Liver (tissue), 9 donors: ENCODE measurements around the gene PLA2G7. TPM values are rescaled to one million over a fixed set of nuclear protein-coding genes. Genes with fewer than 3 reads are reported as not detected.

Experiments used
- DNase-seq: peaks from one replicate; pipeline ENCODE4 v3.0.0-alpha.2; 2017; ENCODE audit warnings: low spot score
- H3K27ac ChIP-seq, 2 donors: one replicate each; pipeline ENCODE4 v1.7.0; 2013; ENCODE audit warnings: inconsistent platforms in 2 of 2, low read length in 2 of 2, control low read depth in 1 of 2, low read depth in 1 of 2, mild to moderate bottlenecking in 1 of 2
- H3K27me3 ChIP-seq, 4 donors: one replicate each; pipeline versions ENCODE4 v1.6.1 to v1.7.0; 2013; ENCODE audit warnings: low read length in 3 of 4, inconsistent platforms in 1 of 4, mild to moderate bottlenecking in 1 of 4, moderate library complexity in 1 of 4; ENCODE audit not compliant: control insufficient read depth in 4 of 4, insufficient read depth in 4 of 4
- H3K36me3 ChIP-seq, 4 donors: one replicate each; pipeline versions ENCODE4 v1.6.1 to v1.7.0; 2013; ENCODE audit warnings: low read length in 3 of 4, mild to moderate bottlenecking in 3 of 4, low read depth in 1 of 4, moderate library complexity in 1 of 4; ENCODE audit not compliant: control insufficient read depth in 4 of 4, insufficient read depth in 3 of 4
- H3K4me1 ChIP-seq, 4 donors: one replicate each; pipeline versions ENCODE4 v1.6.1 to v1.7.0; 2013; ENCODE audit warnings: low read length in 3 of 4, mild to moderate bottlenecking in 3 of 4, moderate library complexity in 1 of 4; ENCODE audit not compliant: control insufficient read depth in 4 of 4, insufficient read depth in 4 of 4
- H3K4me3 ChIP-seq, 3 donors: one replicate each; pipeline versions ENCODE4 v1.6.1 to v1.7.0; 2013; ENCODE audit warnings: low read length in 3 of 3, control low read depth in 1 of 3, low read depth in 1 of 3, mild to moderate bottlenecking in 1 of 3
- H3K9ac ChIP-seq, 2 donors: one replicate each; pipeline ENCODE4 v1.7.0; 2013; ENCODE audit warnings: low read length in 2 of 2, mild to moderate bottlenecking in 2 of 2, moderate library complexity in 2 of 2, control low read depth in 1 of 2, low read depth in 1 of 2
- H3K9me3 ChIP-seq, 4 donors: one replicate each; pipeline versions ENCODE4 v1.6.1 to v1.7.0; 2013; ENCODE audit warnings: low read length in 3 of 4; ENCODE audit not compliant: control insufficient read depth in 4 of 4
- EGR1 ChIP-seq, 2 donors: IDR thresholded peaks; 2 replicates each; pipeline ENCODE4 v1.6.1; 2016 to 2018; ENCODE audit warnings: antibody characterized with exemption in 2 of 2, low read depth in 2 of 2
- FOXA1 ChIP-seq: IDR thresholded peaks from 2 replicates; pipeline ENCODE4 v1.6.1; 2016; ENCODE audit warnings: antibody characterized with exemption
- FOXA2 ChIP-seq: IDR thresholded peaks from 2 replicates; pipeline ENCODE4 v1.6.1; 2016; ENCODE audit warnings: antibody characterized with exemption
- GABPA ChIP-seq, 2 donors: IDR thresholded peaks in 1 of 2; conservative IDR thresholded peaks in 1 of 2; 2 replicates each; pipeline ENCODE4 v1.6.1; 2016; ENCODE audit warnings: antibody characterized with exemption in 2 of 2, mild to moderate bottlenecking in 1 of 2, moderate library complexity in 1 of 2
- HNF4A ChIP-seq, 2 donors: conservative IDR thresholded peaks; 2 replicates each; pipeline ENCODE4 v1.6.1; 2016; ENCODE audit warnings: antibody characterized with exemption in 2 of 2, mild to moderate bottlenecking in 2 of 2
- HNF4G ChIP-seq: IDR thresholded peaks from 2 replicates; pipeline ENCODE4 v1.6.1; 2016; ENCODE audit warnings: antibody characterized with exemption
- JUND ChIP-seq, 2 donors: IDR thresholded peaks; 2 replicates each; pipeline ENCODE4 v1.6.1; 2016; ENCODE audit warnings: antibody characterized with exemption in 2 of 2
- NR2F2 ChIP-seq: IDR thresholded peaks from 2 replicates; pipeline ENCODE4 v1.6.1; 2016; ENCODE audit warnings: antibody characterized with exemption
- RAD21 ChIP-seq, 2 donors: IDR thresholded peaks; 2 replicates each; pipeline ENCODE4 v1.6.1; 2016; ENCODE audit warnings: antibody characterized with exemption in 2 of 2, mild to moderate bottlenecking in 2 of 2
- RXRA ChIP-seq, 2 donors: IDR thresholded peaks; 2 replicates each; pipeline ENCODE4 v1.6.1; 2017 to 2018; ENCODE audit warnings: antibody characterized with exemption in 2 of 2, mild to moderate bottlenecking in 1 of 2
- SP1 ChIP-seq: IDR thresholded peaks from 2 replicates; pipeline ENCODE4 v1.6.1; 2018; ENCODE audit warnings: antibody characterized with exemption, mild to moderate bottlenecking
- TAF1 ChIP-seq: conservative IDR thresholded peaks from 2 replicates; pipeline ENCODE4 v1.6.1; 2016; ENCODE audit warnings: antibody characterized with exemption, mild to moderate bottlenecking
- YY1 ChIP-seq: IDR thresholded peaks from 2 replicates; pipeline ENCODE4 v1.6.1; 2016; ENCODE audit warnings: antibody characterized with exemption, mild to moderate bottlenecking
- WGBS: extraction: QIAGEN DNeasy Blood & Tissue Kit; methylation state at CpG from one replicate; pipeline ENCODE4 v1.1.7; 2013; 5-methylcytosine and 5-hydroxymethylcytosine counted together
- polyA plus RNA-seq, 2 donors: library from polyadenylated mRNA; stranded (reverse) in 1 of 2; unstranded in 1 of 2; fragments of 200-250 nt in 1 of 2; fragments of >200 nt in 1 of 2; fragmentation: Nextera tagmentation in 1 of 2; extraction: Ambion mirVana in 1 of 2; gene quantifications; one replicate each; pipeline versions ENCODE4 v1.2.1 to v1.2.3, GENCODE V29; 2013 to 2015
- total RNA-seq, 2 donors: library from RNA; depleted of rRNA; stranded (reverse); fragments of >200 nt; gene quantifications; one replicate each; pipeline ENCODE4 v1.2.3, GENCODE V29; 2014
- TF ChIP-seq, protein P1 (sequence below): IDR thresholded peaks from 2 replicates; pipeline ENCODE4 v1.6.1; 2016; ENCODE audit warnings: antibody characterized with exemption, mild to moderate bottlenecking
- TF ChIP-seq, protein P2 (sequence below): IDR thresholded peaks from 2 replicates; pipeline ENCODE4 v1.6.1; 2016; ENCODE audit warnings: antibody characterized with exemption
- TF ChIP-seq, protein P3 (sequence below): IDR thresholded peaks from 2 replicates; pipeline ENCODE4 v1.6.1; 2016; ENCODE audit warnings: antibody characterized with exemption
- TF ChIP-seq, protein P4 (sequence below): fragments of 150-350 bp; IDR thresholded peaks from 2 replicates; pipeline ENCODE4 v1.5.1; 2017; ENCODE audit warnings: improper control_type of control experiment, low read depth, low read length; ENCODE audit not compliant: missing input control
- TF ChIP-seq, protein P5 (sequence below): IDR thresholded peaks from 2 replicates; pipeline ENCODE4 v1.6.1; 2016; ENCODE audit warnings: antibody characterized with exemption
- donor health status: healthy.
- donor health status: healthy.
- donor health status: healthy.
- donor health status: healthy.
- donor health status: healthy.

PLA2G7 gene
- total and polyA plus RNA-seq, 4 donors, result 0.35 to 24.7 (median 1.3) TPM

DNA sequence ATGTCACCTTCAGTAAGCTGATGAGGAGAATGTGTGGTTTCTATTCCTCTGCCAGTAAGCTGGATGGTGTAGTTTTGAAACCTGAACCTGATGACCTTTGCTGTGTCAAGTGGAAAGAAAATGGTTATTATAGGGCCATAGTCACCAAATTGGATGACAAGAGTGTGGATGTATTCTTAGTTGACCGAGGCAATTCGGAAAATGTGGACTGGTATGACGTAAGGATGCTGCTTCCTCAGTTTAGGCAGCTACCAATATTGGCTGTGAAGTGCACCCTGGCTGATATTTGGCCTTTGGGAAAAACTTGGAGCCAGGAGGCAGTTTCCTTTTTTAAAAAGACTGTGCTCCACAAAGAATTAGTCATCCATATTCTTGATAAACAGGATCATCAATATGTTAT lies 45.5 kb downstream of the PLA2G7 start:
- H3K9ac ChIP-seq, result no peak overlapping the region
- 96% methylated on average over 3 of the region's 3 CpGs for WGBS
- H3K4me3 ChIP-seq, result no peak overlapping the region

DNA sequence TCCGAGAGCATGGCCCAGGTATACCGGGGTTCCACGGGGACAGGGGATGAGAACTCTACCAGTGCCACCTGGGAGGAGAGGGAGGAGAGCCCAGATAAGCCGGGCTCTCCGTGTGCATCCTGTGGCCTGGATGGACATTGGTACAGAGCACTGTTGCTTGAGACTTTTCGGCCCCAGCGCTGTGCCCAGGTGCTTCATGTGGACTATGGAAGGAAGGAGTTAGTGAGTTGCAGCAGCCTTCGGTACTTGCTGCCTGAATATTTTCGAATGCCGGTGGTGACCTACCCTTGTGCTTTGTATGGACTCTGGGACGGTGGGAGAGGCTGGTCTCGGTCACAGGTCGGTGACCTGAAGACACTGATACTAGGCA lies 46.2 kb downstream of the PLA2G7 start:
- 95% methylated on average over 13 of the region's 13 CpGs for WGBS
- Histone ChIP-seq H3K4me3 (no peak overlapping the region), H3K36me3 (no peaks in the 10 kb centered on the region), H3K9ac (no peak overlapping the region), H3K9me3 (peaks cover 0 to 4% (median 0%) of the 10 kb centered on the region in 4 donors), H3K4me1 (peaks cover 0 to 6% (median 0%) of the 10 kb centered on the region in 4 donors), H3K27me3 (no peaks in the 10 kb centered on the region), H3K27ac (no peak overlapping the region)
- DNase-seq, result no peak
- TF ChIP-seq HNF4G, result no peak
- TF ChIP-seq NR2F2, result no peak
- no peak for TF ChIP-seq EGR1 (IDR thresholded peaks at IDR 0.05; ENCODE audit: low read depth in 2 of 2)
- no peak for TF ChIP-seq YY1
- TF ChIP-seq RXRA (IDR thresholded peaks at IDR 0.05), result no peak
- TF ChIP-seq TAF1, result no peak
- TF ChIP-seq, protein P1, sequence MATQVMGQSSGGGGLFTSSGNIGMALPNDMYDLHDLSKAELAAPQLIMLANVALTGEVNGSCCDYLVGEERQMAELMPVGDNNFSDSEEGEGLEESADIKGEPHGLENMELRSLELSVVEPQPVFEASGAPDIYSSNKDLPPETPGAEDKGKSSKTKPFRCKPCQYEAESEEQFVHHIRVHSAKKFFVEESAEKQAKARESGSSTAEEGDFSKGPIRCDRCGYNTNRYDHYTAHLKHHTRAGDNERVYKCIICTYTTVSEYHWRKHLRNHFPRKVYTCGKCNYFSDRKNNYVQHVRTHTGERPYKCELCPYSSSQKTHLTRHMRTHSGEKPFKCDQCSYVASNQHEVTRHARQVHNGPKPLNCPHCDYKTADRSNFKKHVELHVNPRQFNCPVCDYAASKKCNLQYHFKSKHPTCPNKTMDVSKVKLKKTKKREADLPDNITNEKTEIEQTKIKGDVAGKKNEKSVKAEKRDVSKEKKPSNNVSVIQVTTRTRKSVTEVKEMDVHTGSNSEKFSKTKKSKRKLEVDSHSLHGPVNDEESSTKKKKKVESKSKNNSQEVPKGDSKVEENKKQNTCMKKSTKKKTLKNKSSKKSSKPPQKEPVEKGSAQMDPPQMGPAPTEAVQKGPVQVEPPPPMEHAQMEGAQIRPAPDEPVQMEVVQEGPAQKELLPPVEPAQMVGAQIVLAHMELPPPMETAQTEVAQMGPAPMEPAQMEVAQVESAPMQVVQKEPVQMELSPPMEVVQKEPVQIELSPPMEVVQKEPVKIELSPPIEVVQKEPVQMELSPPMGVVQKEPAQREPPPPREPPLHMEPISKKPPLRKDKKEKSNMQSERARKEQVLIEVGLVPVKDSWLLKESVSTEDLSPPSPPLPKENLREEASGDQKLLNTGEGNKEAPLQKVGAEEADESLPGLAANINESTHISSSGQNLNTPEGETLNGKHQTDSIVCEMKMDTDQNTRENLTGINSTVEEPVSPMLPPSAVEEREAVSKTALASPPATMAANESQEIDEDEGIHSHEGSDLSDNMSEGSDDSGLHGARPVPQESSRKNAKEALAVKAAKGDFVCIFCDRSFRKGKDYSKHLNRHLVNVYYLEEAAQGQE, result no peak
- TF ChIP-seq, protein P2, sequence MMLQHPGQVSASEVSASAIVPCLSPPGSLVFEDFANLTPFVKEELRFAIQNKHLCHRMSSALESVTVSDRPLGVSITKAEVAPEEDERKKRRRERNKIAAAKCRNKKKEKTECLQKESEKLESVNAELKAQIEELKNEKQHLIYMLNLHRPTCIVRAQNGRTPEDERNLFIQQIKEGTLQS, result no peak
- no peak for TF ChIP-seq FOXA1
- no peak for TF ChIP-seq HNF4A (conservative IDR thresholded peaks at IDR 0.05)
- TF ChIP-seq, protein P3, sequence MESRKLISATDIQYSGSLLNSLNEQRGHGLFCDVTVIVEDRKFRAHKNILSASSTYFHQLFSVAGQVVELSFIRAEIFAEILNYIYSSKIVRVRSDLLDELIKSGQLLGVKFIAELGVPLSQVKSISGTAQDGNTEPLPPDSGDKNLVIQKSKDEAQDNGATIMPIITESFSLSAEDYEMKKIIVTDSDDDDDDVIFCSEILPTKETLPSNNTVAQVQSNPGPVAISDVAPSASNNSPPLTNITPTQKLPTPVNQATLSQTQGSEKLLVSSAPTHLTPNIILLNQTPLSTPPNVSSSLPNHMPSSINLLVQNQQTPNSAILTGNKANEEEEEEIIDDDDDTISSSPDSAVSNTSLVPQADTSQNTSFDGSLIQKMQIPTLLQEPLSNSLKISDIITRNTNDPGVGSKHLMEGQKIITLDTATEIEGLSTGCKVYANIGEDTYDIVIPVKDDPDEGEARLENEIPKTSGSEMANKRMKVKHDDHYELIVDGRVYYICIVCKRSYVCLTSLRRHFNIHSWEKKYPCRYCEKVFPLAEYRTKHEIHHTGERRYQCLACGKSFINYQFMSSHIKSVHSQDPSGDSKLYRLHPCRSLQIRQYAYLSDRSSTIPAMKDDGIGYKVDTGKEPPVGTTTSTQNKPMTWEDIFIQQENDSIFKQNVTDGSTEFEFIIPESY, result no peak
- TF ChIP-seq, protein P4, sequence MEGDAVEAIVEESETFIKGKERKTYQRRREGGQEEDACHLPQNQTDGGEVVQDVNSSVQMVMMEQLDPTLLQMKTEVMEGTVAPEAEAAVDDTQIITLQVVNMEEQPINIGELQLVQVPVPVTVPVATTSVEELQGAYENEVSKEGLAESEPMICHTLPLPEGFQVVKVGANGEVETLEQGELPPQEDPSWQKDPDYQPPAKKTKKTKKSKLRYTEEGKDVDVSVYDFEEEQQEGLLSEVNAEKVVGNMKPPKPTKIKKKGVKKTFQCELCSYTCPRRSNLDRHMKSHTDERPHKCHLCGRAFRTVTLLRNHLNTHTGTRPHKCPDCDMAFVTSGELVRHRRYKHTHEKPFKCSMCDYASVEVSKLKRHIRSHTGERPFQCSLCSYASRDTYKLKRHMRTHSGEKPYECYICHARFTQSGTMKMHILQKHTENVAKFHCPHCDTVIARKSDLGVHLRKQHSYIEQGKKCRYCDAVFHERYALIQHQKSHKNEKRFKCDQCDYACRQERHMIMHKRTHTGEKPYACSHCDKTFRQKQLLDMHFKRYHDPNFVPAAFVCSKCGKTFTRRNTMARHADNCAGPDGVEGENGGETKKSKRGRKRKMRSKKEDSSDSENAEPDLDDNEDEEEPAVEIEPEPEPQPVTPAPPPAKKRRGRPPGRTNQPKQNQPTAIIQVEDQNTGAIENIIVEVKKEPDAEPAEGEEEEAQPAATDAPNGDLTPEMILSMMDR, result no peak
- no peak for TF ChIP-seq RAD21 (IDR thresholded peaks at IDR 0.05)
- TF ChIP-seq SP1, result no peak
- TF ChIP-seq, protein P5, sequence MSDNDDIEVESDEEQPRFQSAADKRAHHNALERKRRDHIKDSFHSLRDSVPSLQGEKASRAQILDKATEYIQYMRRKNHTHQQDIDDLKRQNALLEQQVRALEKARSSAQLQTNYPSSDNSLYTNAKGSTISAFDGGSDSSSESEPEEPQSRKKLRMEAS, result no peak

More for the DNA sequence above, 45.5 kb downstream of the PLA2G7 start:
- H3K27ac ChIP-seq, result no peak overlapping the region
- no peaks in the 10 kb centered on the region for H3K36me3 ChIP-seq
- H3K9me3 ChIP-seq, result peaks cover 0 to 4% (median 0%) of the 10 kb centered on the region in 4 donors
- no peaks in the 10 kb centered on the region for H3K27me3 ChIP-seq
- peaks cover 0 to 6% (median 0%) of the 10 kb centered on the region in 4 donors for H3K4me1 ChIP-seq
- TF ChIP-seq GABPA (IDR thresholded peaks at IDR 0.05 in 1 of 2, conservative IDR thresholded peaks at IDR 0.05 in 1 of 2) (no peak), TAF1 (no peak), HNF4G (no peak), FOXA1 (no peak), JUND (IDR thresholded peaks at IDR 0.05) (no peak), FOXA2 (no peak), YY1 (no peak)
- TF ChIP-seq, protein P5, result no peak
- TF ChIP-seq, protein P3, result no peak
- TF ChIP-seq, protein P4, result no peak
- DNase-seq, result no peak
